ENCODE data around the gene KLK4.

Gene KLK4

DNA sequence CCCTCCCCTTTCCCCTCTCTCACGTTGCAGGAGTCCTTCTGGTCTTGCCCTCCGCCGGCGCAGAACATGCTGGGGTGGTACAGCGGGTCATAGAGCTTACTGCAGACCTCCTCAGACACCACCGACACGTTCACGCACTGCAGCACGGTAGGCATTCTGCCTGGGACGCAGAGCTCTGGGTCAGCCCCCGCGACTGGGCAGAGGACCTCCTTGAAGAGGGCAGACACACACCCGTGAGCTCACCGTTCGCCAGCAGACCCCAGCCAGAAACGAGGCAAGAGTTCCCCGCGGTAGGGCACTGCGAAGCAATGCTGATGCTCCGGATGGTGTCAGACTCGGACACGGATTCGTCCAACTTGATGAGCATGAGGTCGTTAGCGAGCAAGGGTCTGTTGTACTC is 2.9 kb downstream of the KLK4 start:
- H3K4me3 ChIP-seq (ENCODE audit: low read depth, low read length) = no peak overlapping the region
- DNase-seq (ENCODE audit: low read depth) = no peak
- TF ChIP-seq, protein P1, sequence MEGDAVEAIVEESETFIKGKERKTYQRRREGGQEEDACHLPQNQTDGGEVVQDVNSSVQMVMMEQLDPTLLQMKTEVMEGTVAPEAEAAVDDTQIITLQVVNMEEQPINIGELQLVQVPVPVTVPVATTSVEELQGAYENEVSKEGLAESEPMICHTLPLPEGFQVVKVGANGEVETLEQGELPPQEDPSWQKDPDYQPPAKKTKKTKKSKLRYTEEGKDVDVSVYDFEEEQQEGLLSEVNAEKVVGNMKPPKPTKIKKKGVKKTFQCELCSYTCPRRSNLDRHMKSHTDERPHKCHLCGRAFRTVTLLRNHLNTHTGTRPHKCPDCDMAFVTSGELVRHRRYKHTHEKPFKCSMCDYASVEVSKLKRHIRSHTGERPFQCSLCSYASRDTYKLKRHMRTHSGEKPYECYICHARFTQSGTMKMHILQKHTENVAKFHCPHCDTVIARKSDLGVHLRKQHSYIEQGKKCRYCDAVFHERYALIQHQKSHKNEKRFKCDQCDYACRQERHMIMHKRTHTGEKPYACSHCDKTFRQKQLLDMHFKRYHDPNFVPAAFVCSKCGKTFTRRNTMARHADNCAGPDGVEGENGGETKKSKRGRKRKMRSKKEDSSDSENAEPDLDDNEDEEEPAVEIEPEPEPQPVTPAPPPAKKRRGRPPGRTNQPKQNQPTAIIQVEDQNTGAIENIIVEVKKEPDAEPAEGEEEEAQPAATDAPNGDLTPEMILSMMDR (IDR thresholded peaks at IDR 0.05; ENCODE audit: low read depth, low read length, missing control alignments) = no peak

DNA sequence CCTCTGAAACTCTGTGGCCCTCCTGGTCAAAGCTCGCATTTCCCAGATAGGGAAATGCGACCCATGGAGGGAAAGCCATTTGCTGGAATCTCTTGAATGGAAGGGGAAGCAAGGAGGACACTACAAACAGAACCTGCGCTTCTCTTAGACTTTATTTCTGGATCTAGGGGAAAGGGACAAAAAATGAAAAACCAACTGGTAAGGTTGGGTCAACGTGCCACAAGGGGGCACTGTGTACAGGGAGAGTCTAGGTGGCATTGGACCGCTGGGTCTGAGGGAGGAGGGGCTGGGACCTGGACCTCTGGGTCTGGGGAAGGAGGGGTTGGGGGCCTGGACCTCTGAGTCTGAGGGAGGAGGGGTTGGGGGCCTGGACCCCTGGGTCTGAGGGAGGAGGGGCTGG is 5.0 kb downstream of the KLK4 start:
- no peak for DNase-seq (ENCODE audit: low read depth)
- H3K4me3 ChIP-seq (ENCODE audit: low read depth, low read length) = no peak overlapping the region

GRCh38 chr19:50902640-50903039 is 8.6 kb downstream of the KLK4 start:
- DNase-seq (ENCODE audit: low read depth) = no peak
- TF ChIP-seq, protein P1 (IDR thresholded peaks at IDR 0.05; ENCODE audit: low read depth, low read length, missing control alignments) = no peak
- no peak overlapping the region for H3K4me3 ChIP-seq (ENCODE audit: low read depth, low read length)

More for the DNA sequence above, 5.0 kb downstream of the KLK4 start:
- TF ChIP-seq, protein P1 (IDR thresholded peaks at IDR 0.05; ENCODE audit: low read depth, low read length, missing control alignments) = peak; percentile 81

GRCh38 chr19:50899569-50899968 is 11.6 kb downstream of the KLK4 start:
- TF ChIP-seq, protein P1 (IDR thresholded peaks at IDR 0.05; ENCODE audit: low read depth, low read length, missing control alignments) = no peak
- no peak overlapping the region for H3K4me3 ChIP-seq (ENCODE audit: low read depth, low read length)
- no peak for DNase-seq (ENCODE audit: low read depth)

GRCh38 chr19:50898018-50898417 is 13.2 kb downstream of the KLK4 start:
- TF ChIP-seq, protein P1 (IDR thresholded peaks at IDR 0.05; ENCODE audit: low read depth, low read length, missing control alignments) = no peak
- DNase-seq (ENCODE audit: low read depth) = no peak
- H3K4me3 ChIP-seq (ENCODE audit: low read depth, low read length) = no peak overlapping the region

DNA sequence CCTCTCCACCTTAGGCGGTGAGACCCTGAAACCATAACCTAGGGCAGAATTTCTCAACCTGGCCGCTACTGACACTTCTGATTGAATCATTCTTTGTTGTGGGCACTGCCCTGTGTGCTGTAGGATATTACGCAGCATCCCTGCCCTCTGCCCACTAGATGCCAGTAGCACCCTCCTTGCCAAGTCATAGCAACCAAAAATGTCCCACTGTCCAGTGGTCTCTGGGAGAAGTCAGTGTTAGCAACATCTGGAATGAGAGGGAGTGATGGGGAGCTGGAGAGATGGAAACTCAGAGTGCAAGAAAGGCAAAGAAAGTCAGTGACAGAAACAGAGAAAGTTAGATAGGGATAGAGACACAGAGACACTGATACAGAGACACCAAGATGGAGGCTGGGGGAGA is 13.6 kb downstream of the KLK4 start:
- DNase-seq (ENCODE audit: low read depth) = no peak
- H3K4me3 ChIP-seq (ENCODE audit: low read depth, low read length) = no peak overlapping the region
- TF ChIP-seq, protein P1 (IDR thresholded peaks at IDR 0.05; ENCODE audit: low read depth, low read length, missing control alignments) = peak; percentile 17

DNA sequence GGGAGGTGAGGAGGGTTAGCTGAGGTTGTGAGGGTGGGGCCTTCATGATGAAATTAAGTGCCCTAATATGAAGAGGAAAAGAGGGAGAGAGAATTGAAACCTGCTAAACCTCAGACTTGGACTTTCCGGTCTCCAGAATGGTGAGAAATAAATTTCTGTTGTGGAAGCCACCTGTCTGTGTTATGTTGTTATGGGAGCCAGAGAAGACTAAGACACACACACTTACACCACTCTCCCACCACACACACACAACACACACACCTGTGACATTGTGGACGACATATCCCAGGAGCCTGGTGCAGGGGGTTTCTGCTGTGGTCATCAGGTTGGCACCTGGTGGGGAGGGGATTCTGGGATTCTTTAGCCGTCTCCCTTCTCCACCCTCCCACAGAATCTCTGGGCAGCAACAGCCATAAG is 14.0 kb downstream of the KLK4 start:
- H3K4me3 ChIP-seq (ENCODE audit: low read depth, low read length) = no peak overlapping the region; the same call in 1 of the 2 replicates
- TF ChIP-seq, protein P1 (IDR thresholded peaks at IDR 0.05; ENCODE audit: low read depth, low read length, missing control alignments) = no peak
- DNase-seq (ENCODE audit: low read depth) = no peak

Measured in GM12864 (cell line).